ENCODE results near the gene IGLON5.
A peak's percentile ranks its signal among the peaks of the same experiment; 100 is the strongest.

The IGLON5 gene

DNA sequence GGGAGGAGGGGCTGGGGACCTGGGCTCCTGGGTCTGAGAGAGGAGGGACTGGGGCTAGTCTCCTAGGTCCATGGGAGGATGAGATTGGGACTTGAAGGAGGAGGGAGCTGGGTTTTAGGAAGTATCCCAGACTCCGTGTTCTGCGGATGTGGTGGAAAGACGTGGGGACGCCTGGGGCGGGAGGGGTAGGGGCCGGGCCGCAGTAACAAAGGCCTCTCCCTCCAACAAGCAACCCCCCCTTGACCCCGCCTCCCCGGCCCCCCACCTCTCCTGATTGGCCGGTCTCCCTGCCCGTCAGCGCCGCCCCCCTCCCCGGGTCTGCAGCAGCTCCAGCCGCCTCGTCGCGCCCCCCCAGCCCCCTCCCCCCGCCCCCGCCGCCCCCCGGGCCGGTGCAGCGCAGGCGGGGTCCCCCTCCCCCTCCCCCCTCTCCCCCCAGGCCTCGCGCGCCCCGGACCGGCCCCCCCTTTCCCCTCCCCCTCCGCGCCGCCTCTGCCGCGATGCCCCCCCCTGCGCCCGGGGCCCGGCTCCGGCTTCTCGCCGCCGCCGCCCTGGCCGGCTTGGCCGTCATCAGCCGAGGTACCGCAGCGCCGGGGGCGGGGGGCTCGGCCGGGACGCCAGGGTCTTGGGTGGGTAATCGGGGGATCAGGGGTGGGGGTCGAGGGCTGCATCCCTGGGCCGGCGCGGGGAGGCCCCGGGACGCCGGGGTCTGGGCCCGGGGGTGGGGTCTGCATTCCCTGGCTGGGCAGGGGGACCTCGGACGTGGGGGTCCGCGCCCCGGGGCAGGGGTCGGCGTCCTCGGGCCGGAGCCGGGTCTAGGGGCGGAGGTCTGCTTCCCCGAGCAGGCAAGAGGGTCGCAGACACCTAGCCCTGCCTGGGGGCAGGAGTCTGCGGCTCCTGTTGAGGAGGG is at the start of gene IGLON5:
TSS of gene IGLON5 (plus strand) at position 294 of the 907 bp plus-strand sequence. CDS start at position 498, 204 bp downstream.
- no peak for DNase-seq (ENCODE audit: low spot score)

GRCh38 chr19:51263808-51264207 is 47.6 kb upstream of the IGLON5 start:
- DNase-seq (ENCODE audit: low spot score) = no peak

- peak; percentile 10 for DNase-seq (ENCODE audit: low spot score)
Observed at GRCh38 chr19:51271067-51271466, 40.4 kb upstream of the IGLON5 start.

DNA sequence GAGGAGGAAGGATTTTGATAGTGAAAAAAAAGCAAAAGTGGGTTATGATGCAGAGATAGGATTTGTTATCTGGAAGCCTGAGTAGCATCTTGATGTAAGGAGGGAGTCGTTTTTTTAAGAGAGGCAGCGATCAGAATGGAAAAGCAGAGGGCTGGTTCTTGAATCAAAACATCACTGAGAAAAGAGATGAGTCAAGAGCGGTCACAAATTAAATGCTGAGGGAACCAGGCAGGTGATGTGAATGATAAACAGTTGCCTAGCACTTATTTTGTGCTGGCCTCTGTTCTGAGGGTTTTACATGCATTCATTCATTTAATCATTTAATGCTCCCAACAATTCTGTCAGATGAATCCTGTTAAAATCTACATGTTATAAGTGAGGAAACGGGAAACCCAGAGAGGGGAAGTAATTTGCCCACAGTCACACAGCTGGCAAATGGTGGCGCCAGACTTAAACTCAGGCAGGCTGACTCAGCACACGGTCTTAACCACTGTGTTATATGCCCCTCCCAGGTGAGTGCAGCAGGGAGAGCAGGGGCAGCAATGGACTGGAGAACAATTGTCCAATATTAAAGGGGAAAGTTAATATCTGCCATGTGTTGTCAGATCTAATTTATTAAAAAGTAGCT is 39.1 kb upstream of the IGLON5 start:
- DNase-seq (ENCODE audit: low spot score) = no peak

GRCh38 chr19:51274049-51274770 is 37.2 kb upstream of the IGLON5 start:
- DNase-seq (ENCODE audit: low spot score) = no peak

DNA sequence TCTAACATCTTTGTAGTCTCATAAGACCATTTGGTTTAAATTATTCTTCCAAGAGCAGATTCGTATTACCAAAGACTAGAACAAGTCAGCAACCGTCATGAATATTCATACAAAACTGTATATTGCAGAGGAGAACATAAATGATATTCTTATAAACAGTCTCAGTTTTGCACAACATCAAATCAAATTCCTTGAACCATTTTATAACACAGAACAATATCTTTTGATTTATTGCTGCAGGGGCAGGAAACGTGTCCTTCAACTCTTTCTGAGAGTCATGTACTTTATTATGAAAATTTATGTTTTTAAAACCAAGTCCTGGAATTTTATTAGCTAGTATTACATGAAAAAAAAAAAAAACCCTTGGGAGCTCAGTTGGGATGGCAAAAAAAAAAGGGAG is 34.3 kb upstream of the IGLON5 start:
- DNase-seq (ENCODE audit: low spot score) = no peak

DNA sequence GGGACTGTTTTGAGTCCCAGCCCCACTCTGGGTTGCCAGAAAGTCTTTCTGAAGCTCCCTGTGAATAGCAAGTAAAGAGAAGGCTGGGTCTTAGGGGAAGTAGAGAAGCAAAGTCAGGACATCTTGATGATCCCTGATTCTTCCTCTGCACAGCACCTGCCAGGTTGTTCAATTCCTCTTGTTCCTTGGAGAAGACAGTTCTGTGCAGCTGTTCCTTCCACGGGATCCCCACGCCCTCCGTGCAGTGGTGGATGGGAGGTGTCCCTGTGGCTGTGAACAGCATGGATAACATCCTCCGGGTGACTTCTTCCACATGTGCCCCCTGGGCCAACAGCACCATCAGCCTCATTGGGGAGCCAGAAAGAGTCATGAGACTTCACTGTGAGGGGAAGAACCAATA is 29.1 kb upstream of the IGLON5 start:
- DNase-seq (ENCODE audit: low spot score) = no peak

DNA sequence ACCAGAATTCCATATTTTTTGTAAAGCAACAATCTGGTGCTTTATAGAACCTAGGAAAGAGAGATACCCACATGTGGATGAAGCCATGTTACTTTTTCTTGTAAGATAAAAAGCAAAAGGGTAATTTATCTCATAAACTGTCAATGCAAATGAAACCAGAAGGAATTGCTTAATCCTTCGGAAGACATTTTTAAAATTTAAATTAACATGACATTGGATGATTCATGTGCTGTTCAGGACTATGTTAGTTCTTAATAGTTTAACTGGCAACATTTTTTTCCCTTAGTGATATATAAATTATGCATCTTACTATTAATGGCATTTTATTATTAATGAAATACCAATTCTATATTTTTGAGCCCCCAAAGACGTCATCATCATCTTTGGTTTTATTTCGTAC is 25.8 kb upstream of the IGLON5 start:
- DNase-seq (ENCODE audit: low spot score) = no peak

DNA sequence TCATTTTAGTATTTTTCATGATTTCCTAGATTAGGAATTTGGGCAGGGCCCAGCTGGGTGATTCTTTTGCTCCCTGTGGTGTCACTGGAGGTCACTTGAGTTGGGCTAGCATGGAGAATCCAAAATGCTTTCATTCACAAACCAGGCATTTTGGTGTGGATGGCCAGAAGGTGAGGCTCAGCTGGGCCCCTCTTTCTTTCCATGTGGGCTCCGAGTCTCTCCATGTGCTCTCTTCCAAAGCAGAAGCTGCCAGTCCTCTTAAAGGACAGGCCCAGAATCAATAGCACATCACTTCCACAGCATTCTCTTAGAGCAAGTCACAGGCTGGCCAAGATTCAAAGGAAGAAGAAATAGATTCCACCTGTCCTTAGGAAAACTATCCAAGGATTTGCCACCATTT is 21.8 kb upstream of the IGLON5 start:
- DNase-seq (ENCODE audit: low spot score) = no peak

DNA sequence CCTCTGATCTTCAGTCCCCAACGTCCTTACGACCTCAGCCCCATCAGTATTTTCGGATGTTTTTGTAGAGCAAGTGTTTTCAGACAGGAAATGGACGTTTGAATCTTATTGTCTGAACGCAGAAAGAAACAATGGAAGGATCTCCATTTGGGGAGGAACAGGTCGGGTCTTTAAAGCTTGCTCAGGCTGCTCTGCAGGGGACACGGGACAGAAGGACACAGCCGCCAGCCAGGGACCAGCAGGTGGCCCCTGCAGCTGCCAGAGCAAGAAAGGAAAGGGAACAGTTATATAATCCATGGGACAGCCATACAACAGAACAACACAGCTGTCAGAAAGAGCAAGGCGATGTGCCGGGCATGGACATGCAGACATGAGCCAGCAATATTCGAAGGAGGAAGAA is 18.5 kb upstream of the IGLON5 start:
- DNase-seq (ENCODE audit: low spot score) = peak; percentile 16

DNA sequence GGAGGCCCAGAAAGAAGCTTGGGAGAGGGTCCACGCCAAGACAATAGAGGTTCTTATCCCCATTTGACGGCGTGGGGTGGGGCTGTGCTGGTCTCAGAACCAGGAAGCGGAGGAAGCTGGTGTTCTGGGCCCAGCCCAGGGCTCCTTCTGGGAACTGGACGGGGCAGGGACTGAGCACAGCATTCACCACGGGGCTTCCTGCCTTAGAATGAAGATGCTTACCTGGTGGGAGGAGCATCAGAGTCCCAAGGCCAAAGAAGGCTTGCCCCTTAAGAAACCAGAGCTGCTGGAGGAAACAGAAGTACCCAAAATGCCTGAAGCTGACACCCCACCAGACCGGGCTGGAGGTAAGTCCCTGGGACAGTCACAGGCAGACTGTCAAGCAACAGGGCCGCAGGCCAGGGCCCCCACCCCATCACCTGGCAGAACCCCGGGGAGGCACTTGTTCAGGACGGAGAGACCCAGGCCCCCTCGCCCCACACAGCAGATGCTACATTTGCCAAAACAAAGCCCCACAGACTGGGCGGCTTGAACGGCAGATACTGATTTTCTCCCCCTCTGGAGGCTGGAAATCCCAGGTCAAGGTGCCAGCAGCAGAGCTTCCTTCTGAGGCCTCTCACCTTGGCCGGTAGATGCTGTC is 17.8 kb upstream of the IGLON5 start:
- DNase-seq (ENCODE audit: low spot score) = no peak

GRCh38 chr19:51294211-51294976 is 17.1 kb upstream of the IGLON5 start:
- no peak for DNase-seq (ENCODE audit: low spot score)

- no peak for DNase-seq (ENCODE audit: low spot score)
Observed at GRCh38 chr19:51294977-51295375, 16.5 kb upstream of the IGLON5 start.

DNA sequence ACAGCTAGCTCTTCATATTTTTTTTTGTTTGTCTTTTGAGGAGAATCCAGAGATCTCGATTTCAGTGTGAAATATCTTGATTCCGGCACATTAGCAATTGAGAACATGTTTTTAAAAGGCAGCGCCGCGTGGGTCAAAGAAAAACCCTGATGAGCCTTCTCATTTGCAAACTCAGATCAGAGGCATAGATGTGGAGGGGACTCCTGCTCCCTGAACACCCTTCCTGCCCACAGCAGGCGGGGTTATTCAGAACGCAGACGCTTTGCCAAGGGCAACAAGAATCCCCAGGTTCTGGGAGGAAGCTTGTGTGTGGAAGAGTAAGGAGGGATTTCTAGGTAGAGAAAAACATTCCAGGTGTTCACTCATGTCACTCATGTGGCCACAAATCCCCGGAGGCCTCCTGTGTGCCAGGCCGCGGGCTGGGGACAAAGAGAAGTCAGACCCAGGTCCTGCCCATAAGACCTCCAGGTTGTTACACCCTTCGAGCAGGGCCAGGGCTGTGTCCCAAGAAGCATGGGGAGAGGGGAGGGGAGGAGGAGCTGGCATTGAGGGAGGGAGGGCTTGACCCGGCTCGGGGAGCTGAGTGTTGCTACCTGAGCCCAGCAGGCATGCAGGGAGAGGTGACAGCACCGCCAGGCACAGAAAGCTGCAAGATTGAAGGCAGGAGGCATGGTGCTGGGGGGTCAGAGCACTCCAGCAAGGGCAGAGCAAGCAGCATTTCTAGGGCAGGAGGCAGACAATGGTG is 15.9 kb upstream of the IGLON5 start:
- DNase-seq (ENCODE audit: low spot score) = no peak

- no peak for DNase-seq (ENCODE audit: low spot score)
Observed at GRCh38 chr19:51296336-51297093, 14.9 kb upstream of the IGLON5 start.

DNA sequence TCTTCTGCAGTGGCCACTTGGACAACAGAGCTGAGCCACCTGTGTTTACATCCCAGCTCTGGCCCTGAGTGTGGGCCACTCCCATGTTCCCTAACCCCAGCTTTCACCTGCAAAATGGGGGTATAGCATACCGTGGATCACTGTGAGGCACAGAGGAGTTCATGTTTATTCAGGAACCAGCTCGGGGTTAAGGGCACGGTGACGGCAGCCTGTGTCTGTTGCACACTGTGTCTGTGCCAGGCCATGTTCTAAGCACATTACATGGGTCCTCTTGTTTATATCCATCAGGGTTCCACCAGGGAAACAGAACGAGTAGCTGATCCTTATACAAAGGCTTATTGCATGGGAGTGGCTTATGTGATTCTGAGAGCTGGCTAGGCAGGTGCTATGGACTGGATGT is 14.0 kb upstream of the IGLON5 start:
- no peak for DNase-seq (ENCODE audit: low spot score)

DNA sequence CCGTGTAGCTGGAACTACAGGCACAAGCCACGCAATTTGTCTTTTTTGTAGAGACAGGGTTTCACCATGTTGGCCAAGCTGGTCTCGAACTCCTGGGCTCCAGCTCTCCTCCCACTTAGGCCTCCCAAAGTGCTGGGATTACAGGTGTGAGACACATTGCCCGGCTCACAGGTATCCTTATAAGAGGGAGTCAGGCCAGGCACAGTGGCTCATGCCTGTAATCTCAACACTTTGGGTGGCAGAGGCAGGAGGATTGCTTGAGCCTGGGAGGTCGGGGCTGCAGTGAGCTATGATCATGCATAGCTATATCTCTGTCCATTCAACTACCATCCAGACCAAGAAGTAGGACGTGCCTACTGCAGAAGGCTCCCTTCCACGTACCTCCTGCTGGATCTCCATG is 10.2 kb upstream of the IGLON5 start:
- DNase-seq (ENCODE audit: low spot score) = no peak

GRCh38 chr19:51305479-51305878 is 6.0 kb upstream of the IGLON5 start:
- no peak for DNase-seq (ENCODE audit: low spot score)

GRCh38 chr19:51316688-51317087 is 5.2 kb downstream of the IGLON5 start:
- DNase-seq (ENCODE audit: low spot score) = no peak

GRCh38 chr19:51317376-51317775 is 5.9 kb downstream of the IGLON5 start:
- no peak for DNase-seq (ENCODE audit: low spot score)
